Memory B cell (primary cell): ENCODE data around the gene RTN4RL1.

Experiments used
- ATAC-seq: fragments of 150-1000 bp; cut with Tn5 transposase; 2 replicates; pipeline ENCODE4 v1.10.0; 2021; ENCODE audit warnings: low read depth, mild to moderate bottlenecking, moderate library complexity
- DNase-seq, 2 donors: peaks; one replicate each; pipeline ENCODE4 v3.0.0; 2022; ENCODE audit warnings: low spot score in 2 of 2
- H3K27ac Mint-ChIP-seq: one replicate; pipeline ENCODE4 v1.8.0; 2022; ENCODE audit warnings: mild to moderate bottlenecking, moderate library complexity, mixed read lengths
- H3K27me3 Mint-ChIP-seq: one replicate; pipeline ENCODE4 v1.8.0; 2022; ENCODE audit warnings: mixed read lengths
- H3K36me3 Mint-ChIP-seq: one replicate; pipeline ENCODE4 v1.8.0; 2022; ENCODE audit warnings: mild to moderate bottlenecking, mixed read lengths
- H3K4me1 Mint-ChIP-seq: one replicate; pipeline ENCODE4 v1.8.0; 2022; ENCODE audit warnings: mixed read lengths
- H3K4me3 Mint-ChIP-seq: one replicate; pipeline ENCODE4 v1.8.0; 2022; ENCODE audit warnings: mild to moderate bottlenecking, moderate library complexity, mixed read lengths
- H3K9me3 Mint-ChIP-seq: one replicate; pipeline ENCODE4 v1.8.0; 2022; ENCODE audit warnings: mixed read lengths

RTN4RL1 gene

GRCh38 chr17:1999557-2000251 is 25.4 kb downstream of the RTN4RL1 start:
- no peak for DNase-seq
- peaks cover 27% of the 10 kb centered on the region for H3K27me3 Mint-ChIP-seq
- no peak for ATAC-seq
- H3K4me1 Mint-ChIP-seq, result peaks cover 2% of the 10 kb centered on the region
- no peak overlapping the region for H3K4me3 Mint-ChIP-seq
- H3K36me3 Mint-ChIP-seq, result peaks cover 3% of the 10 kb centered on the region
- no peak overlapping the region for H3K27ac Mint-ChIP-seq
- no peaks in the 10 kb centered on the region for H3K9me3 Mint-ChIP-seq

DNA sequence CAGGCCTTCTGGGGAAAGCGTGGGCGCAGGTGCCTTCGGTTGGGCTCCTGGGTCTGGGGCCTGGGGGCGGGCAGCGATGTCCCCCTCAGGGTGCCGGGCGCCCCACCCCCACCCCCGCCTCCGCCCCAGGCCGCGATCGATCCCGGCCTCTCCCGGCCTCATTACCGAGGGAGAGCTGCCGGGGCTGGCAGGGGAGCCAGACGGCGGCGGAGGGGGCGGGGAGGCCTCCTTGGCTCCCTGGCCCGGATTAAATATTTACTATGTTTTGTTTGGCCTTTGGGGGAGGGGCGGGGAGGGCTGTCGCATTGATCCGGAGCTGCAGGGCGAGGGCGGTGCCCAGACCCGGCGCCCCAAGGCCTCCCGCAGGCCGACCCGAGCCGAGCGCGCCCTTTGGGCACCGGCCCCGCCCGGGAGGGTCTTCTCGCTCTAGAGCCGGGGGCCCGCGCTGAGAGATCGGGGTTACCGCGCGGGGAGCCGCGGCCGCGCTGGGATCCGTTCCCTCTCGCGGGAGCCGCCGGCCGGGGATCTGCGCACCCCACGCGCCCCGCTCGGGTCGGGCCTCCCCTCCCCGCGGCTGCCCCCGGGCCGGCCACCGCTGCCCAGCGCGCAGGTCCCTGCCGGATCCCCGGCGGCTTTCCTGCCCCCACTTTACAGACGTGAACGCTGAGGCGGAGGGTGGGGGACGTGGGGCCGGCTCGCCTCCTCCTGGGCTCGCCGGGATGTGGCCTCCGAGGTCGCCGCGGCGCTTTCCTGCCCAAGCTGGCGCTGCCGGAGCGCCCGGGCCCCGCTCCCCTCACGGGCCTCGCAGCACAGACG is 27.0 kb downstream of the RTN4RL1 start:
- H3K27ac Mint-ChIP-seq, result no peak overlapping the region
- H3K9me3 Mint-ChIP-seq, result no peaks in the 10 kb centered on the region
- no peak overlapping the region for H3K4me3 Mint-ChIP-seq
- no peak for DNase-seq
- peaks cover 25% of the 10 kb centered on the region for H3K27me3 Mint-ChIP-seq
- H3K4me1 Mint-ChIP-seq, result peaks cover 2% of the 10 kb centered on the region
- no peak for ATAC-seq
- H3K36me3 Mint-ChIP-seq, result peaks cover 3% of the 10 kb centered on the region

GRCh38 chr17:1997289-1997926 is 27.7 kb downstream of the RTN4RL1 start:
- ATAC-seq, result no peak

DNA sequence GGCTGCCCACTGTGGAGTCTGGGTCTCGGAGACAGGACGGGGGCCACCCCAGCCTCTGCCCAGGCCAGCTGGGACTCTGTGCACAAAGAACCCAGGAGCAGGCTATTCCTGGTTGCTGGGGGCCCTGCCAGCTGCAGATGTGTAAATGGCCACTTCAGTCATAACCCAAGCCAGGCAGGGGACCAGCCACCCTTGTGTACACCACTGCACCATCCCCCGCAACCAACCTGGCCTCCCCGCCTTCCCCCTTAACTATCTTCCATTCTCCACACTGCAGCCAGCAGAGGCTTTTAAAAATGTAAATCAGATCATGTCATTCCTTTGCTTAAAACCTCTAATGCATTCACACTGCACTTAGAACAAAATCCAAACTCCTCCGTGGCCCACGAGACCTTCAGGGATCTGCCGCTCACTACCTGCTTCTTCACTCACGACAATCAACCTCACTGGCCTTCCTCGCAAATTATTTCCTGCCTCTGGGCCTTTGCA is 28.3 kb downstream of the RTN4RL1 start:
- peaks cover 22% of the 10 kb centered on the region for H3K27me3 Mint-ChIP-seq

More at GRCh38 chr17:1997289-1997926, 27.7 kb downstream of the RTN4RL1 start:
- Mint-ChIP-seq H3K27ac (no peak overlapping the region), H3K27me3 (peaks cover 22% of the 10 kb centered on the region), H3K9me3 (no peaks in the 10 kb centered on the region), H3K4me1 (peaks cover 2% of the 10 kb centered on the region), H3K4me3 (no peak overlapping the region), H3K36me3 (peaks cover 3% of the 10 kb centered on the region)
- no peak for DNase-seq

DNA sequence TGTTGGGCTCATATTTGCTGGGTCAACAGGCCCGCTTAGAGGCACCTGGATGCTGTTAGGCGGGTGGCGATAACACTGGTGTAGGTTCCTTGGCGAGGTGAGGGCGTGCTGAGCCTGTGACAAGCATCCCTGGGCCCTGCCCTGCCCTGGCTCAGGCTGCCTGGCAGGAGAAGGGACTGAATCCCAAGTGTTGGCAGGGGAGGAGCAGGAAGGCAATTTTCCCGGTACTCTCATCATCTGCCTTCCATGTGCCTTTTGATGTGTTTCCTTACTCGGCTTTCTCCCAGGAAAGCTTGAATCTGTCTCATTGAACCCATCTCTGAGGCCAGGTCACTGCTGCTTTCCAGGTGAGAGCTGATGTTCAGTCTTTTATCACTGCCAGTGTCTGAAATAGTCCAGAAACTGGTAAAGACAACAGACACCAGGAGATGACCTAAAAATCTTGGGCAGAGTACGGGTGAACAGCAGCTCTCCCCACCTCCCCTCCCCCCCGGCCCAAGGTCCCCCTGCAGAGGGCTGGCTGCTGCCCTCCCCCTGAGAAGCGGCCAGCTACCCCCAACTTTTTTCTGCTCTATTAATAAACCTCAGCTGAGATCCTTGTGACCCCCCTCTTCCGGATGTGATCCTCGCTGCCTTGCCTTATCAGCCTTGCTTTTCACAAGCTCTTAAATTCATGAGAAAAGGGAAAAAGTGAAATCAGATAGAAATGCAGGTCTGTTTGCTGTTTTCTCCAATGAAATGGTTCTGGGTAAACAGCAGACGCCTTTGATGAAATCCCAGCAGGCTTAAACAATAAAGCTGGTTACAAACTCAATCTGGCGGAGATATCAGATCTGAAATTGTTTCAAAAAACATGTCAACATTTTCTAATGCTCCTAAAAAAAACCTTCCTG is 29.0 kb downstream of the RTN4RL1 start:
- H3K4me3 Mint-ChIP-seq, result no peak overlapping the region
- no peak for ATAC-seq
- H3K27ac Mint-ChIP-seq, result no peak overlapping the region
- H3K4me1 Mint-ChIP-seq, result peaks cover 2% of the 10 kb centered on the region
- peaks cover 22% of the 10 kb centered on the region for H3K27me3 Mint-ChIP-seq
- H3K9me3 Mint-ChIP-seq, result no peaks in the 10 kb centered on the region
- peaks cover 3% of the 10 kb centered on the region for H3K36me3 Mint-ChIP-seq
- no peak for DNase-seq

More for the DNA sequence above, 28.3 kb downstream of the RTN4RL1 start:
- H3K27ac Mint-ChIP-seq, result no peak overlapping the region
- H3K4me3 Mint-ChIP-seq, result no peak overlapping the region
- H3K4me1 Mint-ChIP-seq, result peaks cover 2% of the 10 kb centered on the region
- peaks cover 3% of the 10 kb centered on the region for H3K36me3 Mint-ChIP-seq
- no peak for DNase-seq
- H3K9me3 Mint-ChIP-seq, result no peaks in the 10 kb centered on the region
- no peak for ATAC-seq

- no peak overlapping the region for H3K27ac Mint-ChIP-seq
- peaks cover 24% of the 10 kb centered on the region for H3K27me3 Mint-ChIP-seq
- peaks cover 3% of the 10 kb centered on the region for H3K36me3 Mint-ChIP-seq
- no peak overlapping the region for H3K4me3 Mint-ChIP-seq
- ATAC-seq (no peak), DNase-seq (no peak)
- H3K4me1 Mint-ChIP-seq, result peaks cover 2% of the 10 kb centered on the region
- no peaks in the 10 kb centered on the region for H3K9me3 Mint-ChIP-seq
These were observed 29.7 kb downstream of the RTN4RL1 start for GRCh38 chr17:1995321-1995892.

DNA sequence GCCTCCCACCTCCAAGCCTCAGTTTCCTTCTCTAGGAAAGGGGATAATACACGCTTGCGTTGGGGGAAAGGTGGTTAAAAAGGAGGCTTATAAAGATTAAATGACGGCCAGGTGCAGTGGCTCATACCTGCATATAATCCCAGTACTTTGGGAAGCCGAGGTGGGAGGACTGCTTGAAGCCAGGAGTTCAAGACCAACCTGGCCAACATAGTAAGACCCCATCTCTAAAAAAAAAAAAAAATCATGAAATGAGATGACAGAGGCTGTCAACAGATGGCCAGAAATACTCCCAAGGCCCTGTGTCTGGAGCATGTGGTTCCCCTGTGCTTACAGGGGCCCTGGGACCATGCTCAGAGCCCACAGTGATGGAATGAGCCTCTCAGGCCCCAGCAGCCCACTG is 30.4 kb downstream of the RTN4RL1 start:
- DNase-seq, result no peak
- Mint-ChIP-seq H3K4me3 (no peak overlapping the region), H3K9me3 (no peaks in the 10 kb centered on the region), H3K4me1 (peaks cover 2% of the 10 kb centered on the region), H3K36me3 (peaks cover 3% of the 10 kb centered on the region), H3K27ac (no peak overlapping the region), H3K27me3 (peaks cover 20% of the 10 kb centered on the region)
- ATAC-seq, result no peak

GRCh38 chr17:1992541-1992940 is 32.6 kb downstream of the RTN4RL1 start:
- Mint-ChIP-seq H3K4me1 (no peaks in the 10 kb centered on the region), H3K27me3 (peaks cover 19% of the 10 kb centered on the region), H3K27ac (no peak overlapping the region), H3K9me3 (no peaks in the 10 kb centered on the region), H3K4me3 (no peak overlapping the region), H3K36me3 (no peaks in the 10 kb centered on the region)
- no peak for ATAC-seq
- no peak for DNase-seq

DNA sequence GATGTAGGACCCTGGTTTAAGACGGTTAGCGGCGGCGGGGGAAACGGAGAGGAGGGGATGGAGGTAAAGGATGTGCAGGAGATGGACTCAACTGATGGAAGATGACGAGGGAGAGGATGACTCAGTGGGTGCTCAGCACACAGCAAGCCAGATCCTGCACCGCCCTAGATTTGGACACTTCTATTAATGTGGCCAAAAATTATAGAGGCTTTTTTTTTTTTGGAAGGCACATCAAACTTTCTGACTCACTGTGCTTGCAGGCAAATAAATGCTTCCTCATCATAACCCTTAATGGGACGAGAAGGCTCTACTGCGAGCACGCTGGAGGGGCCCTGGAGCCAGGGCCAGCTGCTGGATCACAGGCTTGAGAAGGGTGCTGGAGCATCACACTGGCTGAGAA is 36.0 kb downstream of the RTN4RL1 start:
- Mint-ChIP-seq H3K4me3 (no peak overlapping the region), H3K36me3 (no peaks in the 10 kb centered on the region), H3K4me1 (no peaks in the 10 kb centered on the region), H3K27ac (no peak overlapping the region), H3K27me3 (peaks cover 9% of the 10 kb centered on the region), H3K9me3 (no peaks in the 10 kb centered on the region)
- ATAC-seq (no peak), DNase-seq (no peak)

GRCh38 chr17:1986783-1987451 is 38.2 kb downstream of the RTN4RL1 start:
- Mint-ChIP-seq H3K27me3 (peaks cover 10% of the 10 kb centered on the region), H3K9me3 (no peaks in the 10 kb centered on the region), H3K36me3 (no peaks in the 10 kb centered on the region)

DNA sequence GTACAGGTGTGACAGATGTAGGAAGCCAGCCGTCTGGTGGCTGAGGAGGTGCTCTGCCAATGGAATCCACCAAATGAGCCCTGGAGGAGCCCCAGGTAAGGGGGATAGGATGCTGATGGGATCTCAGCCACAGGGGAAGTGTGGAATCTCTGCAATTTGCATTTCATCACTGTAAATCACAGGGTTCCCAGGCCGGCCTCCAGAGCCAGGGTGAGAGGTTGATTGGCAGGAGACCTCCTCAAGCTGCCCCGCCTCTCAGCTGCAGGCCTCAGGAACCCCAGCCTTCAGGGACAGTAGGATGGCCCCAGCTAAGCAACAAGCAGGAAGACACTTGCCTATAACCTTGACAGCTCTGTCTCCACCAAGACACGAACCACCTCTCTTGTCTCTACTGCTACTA is 39.4 kb downstream of the RTN4RL1 start:
- no peak overlapping the region for H3K27ac Mint-ChIP-seq
- DNase-seq (no peak), ATAC-seq (no peak)
- H3K4me1 Mint-ChIP-seq, result no peaks in the 10 kb centered on the region
- peaks cover 11% of the 10 kb centered on the region for H3K27me3 Mint-ChIP-seq
- no peaks in the 10 kb centered on the region for H3K9me3 Mint-ChIP-seq
- no peaks in the 10 kb centered on the region for H3K36me3 Mint-ChIP-seq
- no peak overlapping the region for H3K4me3 Mint-ChIP-seq

More at GRCh38 chr17:1986783-1987451, 38.2 kb downstream of the RTN4RL1 start:
- DNase-seq, result no peak
- H3K4me1 Mint-ChIP-seq, result no peaks in the 10 kb centered on the region
- H3K27ac Mint-ChIP-seq, result no peak overlapping the region
- ATAC-seq, result no peak
- H3K4me3 Mint-ChIP-seq, result no peak overlapping the region

GRCh38 chr17:1985093-1985492 is 40.0 kb downstream of the RTN4RL1 start:
- Mint-ChIP-seq H3K4me1 (no peaks in the 10 kb centered on the region), H3K27me3 (peaks cover 11% of the 10 kb centered on the region), H3K27ac (no peak overlapping the region), H3K36me3 (no peaks in the 10 kb centered on the region), H3K4me3 (no peak overlapping the region), H3K9me3 (no peaks in the 10 kb centered on the region)
- DNase-seq (no peak), ATAC-seq (no peak)
